ENCODE data around the gene ARHGEF11.
"Not testable (repeated sequence)": the region's sequence is repeated elsewhere in the genome, so short reads cannot be mapped to it uniquely, and the experiment has no call there.

The ARHGEF11 gene

DNA sequence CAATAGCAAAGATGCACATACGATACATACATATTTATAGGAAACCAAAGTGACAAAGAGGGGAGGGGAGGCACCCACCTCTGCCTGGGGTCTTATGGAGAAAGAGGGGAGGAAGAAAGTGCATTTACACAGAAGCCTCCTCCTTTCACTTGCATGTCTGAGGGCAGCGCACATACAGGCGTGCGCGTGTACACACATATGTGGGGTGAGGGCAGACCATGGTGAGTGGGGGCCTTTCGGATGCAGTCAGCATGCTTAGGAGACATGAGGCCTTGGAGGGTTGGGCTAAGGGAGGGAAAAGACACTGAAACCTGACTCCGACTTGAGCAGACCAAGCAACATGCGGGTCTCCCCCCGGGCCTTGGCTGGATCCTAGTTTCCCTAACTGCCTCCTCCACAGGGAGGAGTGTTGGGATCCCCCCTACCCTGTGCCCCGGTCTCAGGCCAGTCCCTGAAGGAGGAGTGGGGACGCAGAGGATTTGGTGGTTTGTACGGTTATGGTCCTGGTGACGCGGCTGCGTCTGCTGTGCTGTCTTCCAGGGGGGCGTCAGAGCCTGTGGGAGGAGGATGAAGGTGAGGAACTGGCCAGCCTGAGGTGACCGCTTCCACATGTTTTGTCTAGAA lies 109.9 kb downstream of the ARHGEF11 start:
- FAIRE-seq (no peak), DNase-seq (ENCODE audit: extremely low spot score, insufficient read length, low read depth) (no peak)

DNA sequence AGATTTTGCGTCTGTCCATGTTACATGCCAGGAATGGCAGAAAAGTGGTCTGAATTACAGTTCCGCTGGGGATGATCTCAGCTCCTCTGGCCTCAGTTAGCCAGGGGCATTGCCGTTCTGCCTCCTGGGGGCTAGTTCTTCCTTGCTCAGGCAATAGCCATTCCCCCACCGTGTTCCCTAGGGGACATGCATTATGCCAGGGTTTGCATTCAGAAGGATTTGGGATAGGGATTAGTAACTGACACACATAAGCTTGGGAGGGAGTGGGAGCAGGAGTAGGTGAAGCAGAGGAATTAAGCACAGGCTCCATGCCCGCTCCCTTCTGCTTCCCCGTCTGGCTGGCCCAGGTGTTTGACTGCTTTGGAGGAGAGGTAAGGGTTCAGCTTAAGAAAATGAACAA lies 112.4 kb downstream of the ARHGEF11 start:
- no peak for FAIRE-seq
- no peak for DNase-seq (ENCODE audit: extremely low spot score, insufficient read length, low read depth)

DNA sequence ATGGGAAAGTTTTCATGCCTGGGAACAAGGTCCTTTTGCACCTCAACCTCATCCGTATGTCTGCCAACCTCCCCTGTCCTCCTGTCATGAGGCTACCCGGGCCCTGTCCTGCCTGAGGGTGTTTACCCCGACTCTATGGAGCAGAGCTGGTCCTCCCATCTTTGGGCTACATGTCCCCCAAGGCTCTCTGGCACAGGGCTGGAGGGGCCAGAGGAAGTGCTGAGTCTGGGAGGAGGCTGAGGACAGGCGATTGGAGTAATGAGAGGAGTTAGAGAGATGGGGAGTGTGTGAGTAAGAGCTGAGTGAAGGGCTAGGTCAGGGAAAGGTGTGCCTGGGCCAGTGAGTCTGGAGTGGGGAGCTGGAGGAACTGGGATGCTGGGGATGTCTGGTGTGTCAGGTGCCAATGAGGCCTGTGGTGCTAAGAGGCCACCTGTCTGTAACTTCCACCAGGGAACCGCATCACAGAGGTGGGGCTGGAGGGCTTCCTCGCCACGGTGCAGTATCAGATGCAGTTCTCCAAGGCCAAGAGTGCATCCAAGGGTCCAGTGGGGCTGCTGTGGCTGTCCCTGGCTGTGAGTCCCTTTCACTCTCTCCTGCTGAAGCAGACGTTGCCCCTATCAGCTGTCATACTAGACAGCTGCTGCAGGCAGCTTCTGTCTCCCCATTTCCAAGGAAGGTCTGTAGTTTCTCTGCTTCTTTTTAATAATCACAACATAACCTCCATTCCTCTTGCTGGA lies 113.4 kb downstream of the ARHGEF11 start:
- DNase-seq (ENCODE audit: extremely low spot score, insufficient read length, low read depth) (no peak), FAIRE-seq (no peak)

DNA sequence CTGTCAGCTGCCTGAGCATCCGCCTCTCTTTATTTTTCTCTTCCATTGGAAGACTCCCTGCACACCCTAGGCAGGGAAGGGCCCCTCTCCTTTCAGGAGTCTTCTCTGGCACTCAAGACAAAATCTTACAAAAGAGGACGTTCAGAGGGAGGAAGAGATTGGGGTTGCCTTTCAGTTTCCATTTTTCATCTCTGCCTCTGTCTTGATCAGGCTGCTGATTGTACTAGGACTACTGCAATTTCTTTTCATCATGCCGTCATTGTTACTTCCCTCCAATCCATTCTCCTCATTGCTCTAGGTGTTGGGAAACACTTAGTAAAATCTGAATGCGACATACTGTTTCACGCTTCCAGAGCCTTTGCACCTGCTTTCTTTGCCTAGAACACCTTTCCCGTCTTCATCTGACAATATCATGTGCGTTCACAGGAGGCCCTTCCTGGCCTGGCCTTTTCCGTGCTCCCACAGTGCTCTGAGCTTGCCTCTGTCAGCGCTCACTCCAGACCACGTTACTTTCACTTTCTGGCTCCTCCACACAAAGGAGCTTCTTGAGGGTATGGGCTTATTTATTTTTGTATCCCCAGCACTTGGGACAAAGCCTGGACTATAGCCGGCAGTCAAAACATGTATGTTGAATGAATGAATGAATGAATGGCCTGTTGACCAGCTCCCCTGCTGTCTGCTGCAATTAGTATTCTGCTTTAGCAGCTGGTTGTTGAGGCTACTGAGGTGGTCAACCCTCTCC lies 114.2 kb downstream of the ARHGEF11 start:
- FAIRE-seq (no peak), DNase-seq (ENCODE audit: extremely low spot score, insufficient read length, low read depth) (no peak)

DNA sequence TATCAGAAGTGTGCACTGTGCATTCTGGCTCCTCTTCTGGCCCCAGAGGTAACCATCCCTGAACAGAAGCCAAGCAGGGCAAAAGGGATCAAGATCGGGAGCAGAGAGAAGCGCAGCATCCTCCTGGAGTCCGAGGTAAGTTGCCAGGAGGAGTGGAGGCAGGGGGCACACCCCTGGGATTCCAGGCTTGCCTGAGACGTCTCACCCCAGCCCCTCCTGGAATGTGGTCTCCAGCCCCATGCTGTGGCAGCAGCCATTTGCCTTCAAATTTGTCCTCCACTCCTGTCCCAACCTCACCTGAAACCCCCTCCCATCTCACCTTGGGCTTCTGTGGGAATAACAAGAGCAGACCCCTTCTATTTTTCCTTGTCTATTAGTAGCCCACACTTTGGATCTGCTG lies 115.1 kb downstream of the ARHGEF11 start:
- DNase-seq (ENCODE audit: extremely low spot score, insufficient read length, low read depth) (no peak), FAIRE-seq (no peak)

DNA sequence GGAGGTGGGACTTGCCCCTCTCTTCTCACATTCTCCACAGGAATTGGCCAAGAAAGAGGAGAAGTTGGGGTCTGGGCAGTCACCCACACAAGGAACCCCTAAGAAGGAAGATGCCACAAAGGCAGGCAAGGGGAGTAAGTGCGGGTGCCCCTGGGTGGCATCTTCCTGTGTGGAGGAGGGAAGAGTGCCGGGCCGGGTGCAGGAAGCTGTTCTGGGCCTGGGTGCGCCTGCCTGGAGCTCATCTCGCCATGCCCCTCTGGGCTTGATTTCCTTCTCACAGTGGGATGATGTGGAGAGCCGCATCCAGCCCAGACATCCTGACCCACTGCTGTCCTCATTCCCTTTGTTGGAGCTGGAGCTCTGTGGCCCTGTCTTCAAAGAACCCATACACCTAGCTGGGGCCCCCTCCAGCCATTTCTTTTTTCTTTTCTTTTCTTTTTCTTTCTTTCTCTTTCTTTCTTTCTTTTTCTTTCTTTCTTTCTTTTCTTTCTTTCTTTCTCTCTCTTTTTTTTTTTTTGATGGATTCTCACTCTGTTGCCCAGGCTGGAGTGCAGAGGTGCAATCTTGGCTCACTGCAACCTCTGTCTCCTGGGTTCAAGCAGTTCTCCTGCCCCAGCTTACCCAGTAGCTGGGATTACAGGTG lies 115.8 kb downstream of the ARHGEF11 start:
- DNase-seq (ENCODE audit: extremely low spot score, insufficient read length, low read depth) (no peak), FAIRE-seq (no peak)

DNA sequence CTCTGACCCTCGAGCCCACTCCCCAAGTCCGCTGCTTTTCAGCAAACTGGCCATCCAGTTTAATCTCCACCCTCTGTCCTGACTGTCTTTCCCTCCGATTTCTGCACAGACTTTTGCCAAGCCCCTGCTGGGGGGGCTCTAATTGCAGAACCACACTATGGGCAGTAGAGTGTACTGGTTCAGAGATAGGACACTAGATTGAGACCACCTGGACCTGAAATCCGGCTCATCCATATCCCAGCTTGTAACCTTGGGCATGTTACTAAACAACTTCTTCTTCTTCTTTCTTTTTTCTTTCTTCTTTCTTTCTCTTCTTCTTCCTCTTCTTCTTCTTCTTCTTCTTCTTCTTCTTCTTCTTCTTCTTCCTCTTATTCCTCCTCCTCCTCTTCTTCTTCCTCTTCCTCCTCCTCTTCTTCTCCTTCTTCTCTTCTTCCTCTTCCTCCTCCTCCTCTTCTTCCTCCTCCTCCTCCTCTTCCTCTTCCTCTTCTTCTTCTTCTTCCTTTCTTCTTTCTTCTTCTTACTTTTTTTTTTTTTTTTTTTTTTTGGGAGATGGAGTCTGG lies 117.4 kb downstream of the ARHGEF11 start:
- DNase-seq (ENCODE audit: extremely low spot score, insufficient read length, low read depth) (no peak), FAIRE-seq (no peak)

DNA sequence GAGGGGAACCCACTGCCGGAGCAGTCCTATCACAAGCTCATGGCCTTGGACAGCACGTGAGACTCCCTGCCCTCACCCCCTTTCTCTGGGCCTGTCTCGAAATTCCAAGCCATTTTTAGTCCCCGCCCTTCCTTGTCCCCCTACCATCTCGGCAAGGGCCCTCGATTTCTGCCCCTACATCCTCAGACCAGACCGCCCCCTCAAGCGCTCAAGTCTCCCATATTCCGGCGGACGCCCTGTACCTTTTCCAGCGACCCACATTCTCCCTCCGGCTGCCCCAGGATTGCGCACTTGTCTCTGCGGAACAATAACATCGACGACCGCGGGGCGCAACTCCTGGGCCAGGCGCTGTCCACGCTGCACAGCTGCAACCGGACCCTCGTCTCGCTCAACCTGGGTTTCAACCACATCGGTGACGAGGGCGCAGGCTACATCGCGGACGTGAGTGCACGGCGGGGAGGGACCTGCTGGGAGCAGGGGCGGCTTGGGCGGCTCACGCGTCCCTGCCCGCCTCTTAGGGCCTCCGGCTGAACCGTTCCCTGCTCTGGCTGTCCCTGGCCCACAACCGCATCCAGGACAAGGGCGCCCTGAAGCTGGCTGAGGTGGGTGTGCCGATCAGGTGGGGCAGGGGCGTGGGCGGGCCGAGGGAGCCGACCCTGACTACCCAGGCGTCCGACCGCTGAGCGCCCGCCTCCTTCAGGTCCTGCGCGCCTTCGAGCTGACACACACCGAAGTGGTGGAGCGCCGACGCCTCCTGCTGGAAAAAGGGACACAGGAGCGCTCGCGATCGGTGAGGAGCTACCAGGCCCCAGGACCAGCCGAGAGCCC lies 118.1 kb downstream of the ARHGEF11 start:
- DNase-seq (ENCODE audit: extremely low spot score, insufficient read length, low read depth) (peak; percentile 40), FAIRE-seq (no peak)

DNA sequence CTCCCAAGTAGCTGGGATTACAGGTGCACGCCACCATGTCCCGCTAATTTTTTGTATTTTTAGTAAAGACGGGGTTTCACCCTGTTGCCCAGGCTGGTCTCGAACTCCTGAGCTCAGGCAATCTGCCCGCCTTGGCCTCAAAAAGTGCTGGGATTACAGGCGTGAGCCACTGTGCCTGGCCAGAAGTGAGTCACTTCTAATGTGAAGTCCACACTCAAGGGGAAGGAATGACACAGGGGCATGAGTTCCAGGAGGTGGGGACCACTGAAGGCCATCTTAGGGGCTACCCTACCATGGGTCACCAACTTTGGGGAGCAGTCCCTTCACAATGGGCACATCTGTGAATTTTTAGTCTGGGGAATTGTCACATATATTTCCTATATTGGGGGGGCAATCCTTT lies 118.8 kb downstream of the ARHGEF11 start:
- not testable (repeated sequence) for DNase-seq (ENCODE audit: extremely low spot score, insufficient read length, low read depth); FAIRE-seq

DNA sequence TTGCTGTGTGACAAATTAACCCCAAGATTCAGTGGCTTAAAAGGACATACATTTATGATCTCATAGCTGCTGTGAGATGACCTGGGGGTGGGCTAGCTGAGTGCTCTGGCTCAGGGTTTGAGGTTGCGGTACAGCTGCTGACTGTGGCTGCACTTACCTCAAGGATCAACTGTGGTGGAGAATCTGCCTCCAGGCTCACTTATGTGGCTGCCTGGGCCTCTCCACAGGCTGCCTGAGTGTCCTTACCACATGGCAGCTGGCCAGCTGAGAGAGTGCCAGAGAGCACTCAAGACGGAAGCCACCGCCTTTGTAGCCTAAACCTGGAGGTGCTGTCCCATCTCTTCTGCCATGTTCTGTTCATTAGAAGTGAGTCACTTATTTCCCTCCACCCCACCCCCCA lies 119.4 kb downstream of the ARHGEF11 start:
- no peak for FAIRE-seq
- no peak for DNase-seq (ENCODE audit: extremely low spot score, insufficient read length, low read depth)

DNA sequence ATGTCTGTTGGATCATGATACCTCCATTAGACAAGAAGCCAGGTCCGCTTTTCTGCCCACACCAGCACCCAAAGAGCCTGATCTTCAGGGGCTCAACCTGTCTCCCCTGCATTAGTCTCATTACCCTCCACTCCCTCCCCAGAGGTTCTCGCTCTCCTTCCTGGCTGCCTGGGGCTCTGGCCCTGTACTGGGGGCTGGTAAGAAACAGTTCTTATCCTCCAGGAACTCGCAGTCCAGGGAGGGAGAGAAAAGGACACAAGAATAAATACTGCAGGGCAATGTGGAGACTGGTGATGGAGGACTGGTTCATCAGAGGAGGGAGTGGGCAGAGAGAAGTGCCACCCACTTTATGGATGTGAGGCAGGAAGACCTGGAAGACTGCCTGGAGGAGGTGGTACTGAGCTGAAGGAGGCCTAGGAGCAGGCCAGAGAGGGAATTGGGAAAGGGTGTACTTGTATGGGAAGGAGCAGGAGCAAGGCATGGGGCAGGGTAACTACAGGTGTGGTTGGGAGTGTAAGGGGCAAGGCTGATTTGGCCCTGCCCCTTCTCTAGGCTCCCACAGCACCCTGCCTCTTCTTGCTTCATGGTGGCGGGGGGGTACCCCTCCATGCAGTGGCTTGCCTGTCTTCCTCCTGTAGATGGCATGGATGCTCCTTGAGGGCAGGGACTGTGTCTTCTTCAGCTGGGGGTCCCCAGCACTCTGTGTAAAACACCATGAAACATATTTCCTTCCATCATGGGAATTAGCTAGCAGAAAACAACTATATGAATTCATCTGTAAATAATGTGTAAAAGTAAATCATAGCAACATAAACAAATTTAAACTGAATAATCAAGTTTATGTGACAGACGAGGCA lies 120.2 kb downstream of the ARHGEF11 start:
- DNase-seq (ENCODE audit: extremely low spot score, insufficient read length, low read depth) = no peak
- no peak for FAIRE-seq

DNA sequence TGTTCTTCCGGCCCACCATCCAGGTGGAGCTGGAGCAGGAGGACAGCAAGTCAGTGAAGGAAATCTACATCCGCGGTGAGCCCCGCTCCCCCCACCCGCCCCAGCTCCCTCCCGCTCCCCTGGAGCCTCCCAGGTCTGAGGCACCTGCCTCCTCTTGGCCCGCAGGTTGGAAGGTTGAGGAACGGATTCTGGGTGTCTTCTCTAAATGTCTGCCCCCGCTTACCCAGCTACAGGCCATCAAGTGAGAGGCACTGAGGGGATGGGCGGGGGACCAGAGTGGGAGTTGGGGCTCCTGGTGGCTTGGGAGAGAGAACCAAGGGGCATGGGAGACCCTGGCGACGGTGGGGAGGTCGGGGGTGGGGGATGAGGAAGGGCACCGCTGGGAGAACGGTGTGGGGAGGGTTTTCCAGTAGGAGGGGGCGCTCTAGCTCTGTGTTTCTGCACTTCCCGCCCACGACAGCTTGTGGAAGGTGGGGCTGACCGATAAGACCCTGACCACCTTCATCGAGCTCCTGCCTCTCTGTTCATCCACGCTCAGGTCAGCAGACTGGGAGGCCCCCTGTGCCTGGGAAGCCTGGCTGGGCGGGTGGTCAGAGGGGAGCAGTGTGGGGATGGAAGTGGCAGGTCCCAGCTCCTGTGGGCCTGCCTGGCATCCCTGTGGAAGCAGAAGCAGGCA lies 120.9 kb downstream of the ARHGEF11 start:
- FAIRE-seq = no peak
- no peak for DNase-seq (ENCODE audit: extremely low spot score, insufficient read length, low read depth)

DNA sequence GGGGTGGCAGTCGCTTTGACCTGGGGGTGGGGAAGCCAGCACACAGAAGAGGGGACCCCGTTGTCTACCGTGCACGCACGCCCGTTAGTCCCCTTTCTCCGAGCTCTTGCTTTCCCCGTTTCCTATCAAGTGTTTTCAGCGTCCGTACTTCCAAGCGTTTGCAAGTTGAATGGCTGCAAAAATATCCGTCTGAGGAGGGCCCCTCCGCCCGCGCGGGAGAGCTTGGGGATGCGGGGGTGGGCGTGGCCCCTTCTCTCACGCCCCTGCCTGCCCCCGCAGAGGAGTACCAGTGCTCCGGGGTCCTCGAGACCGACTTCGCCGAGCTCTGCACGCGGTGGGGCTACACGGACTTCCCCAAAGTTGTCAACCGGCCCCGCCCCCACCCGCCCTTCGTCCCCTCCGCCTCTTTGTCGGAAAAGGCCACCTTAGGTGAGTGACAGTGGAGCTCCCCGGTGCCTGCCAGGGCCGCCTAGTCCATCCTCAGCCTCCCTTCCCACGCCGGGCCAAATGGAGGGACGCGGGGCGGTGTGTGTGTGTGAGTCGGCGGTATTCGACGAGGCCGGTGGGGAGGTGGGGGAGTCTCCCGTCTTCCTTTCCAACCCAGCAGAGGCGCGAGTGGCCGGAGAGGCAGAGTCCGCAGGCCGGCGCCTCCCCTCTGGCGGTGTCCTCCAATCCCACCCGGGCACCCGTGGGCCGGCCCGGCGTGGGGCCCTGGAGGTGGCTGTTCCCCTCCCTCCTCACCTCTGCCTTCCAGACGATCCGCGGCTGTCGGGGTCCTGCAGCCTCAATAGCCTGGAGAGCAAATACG lies 121.7 kb downstream of the ARHGEF11 start:
- no peak for DNase-seq (ENCODE audit: extremely low spot score, insufficient read length, low read depth)
- no peak for FAIRE-seq

DNA sequence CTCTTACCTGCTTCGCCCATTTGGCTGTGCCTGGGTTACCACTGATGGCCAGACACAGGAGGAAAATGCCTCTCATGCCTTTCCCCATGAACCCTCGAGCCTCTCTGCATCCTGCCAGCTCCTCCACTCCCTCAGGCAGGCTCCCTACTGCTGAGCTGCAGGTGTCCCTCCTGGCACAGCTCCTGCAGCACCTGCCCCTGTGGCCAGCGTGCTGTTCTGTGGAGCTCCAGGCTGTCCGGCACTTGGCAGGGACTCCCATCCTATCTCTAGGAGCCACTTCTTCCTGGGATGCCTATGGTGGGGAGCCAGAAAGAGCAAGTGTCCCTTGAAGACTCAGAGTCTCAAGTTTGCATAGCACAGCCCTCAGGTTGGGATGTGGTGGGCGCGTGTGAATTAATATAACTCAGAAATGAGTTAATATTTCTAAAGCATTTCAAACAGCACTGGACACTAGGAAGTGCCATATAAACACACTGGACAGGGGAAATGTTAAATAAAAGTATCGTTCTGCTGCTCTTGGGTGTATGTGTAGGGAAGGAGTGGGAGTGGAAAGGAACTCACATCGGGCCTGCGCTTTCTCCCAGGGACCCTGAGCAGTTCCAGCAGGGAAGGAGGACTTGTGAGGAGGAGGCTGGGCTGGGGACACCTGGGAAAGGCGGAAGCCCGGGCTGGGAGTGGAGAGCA lies 122.4 kb downstream of the ARHGEF11 start:
- DNase-seq (ENCODE audit: extremely low spot score, insufficient read length, low read depth) = no peak
- no peak for FAIRE-seq

DNA sequence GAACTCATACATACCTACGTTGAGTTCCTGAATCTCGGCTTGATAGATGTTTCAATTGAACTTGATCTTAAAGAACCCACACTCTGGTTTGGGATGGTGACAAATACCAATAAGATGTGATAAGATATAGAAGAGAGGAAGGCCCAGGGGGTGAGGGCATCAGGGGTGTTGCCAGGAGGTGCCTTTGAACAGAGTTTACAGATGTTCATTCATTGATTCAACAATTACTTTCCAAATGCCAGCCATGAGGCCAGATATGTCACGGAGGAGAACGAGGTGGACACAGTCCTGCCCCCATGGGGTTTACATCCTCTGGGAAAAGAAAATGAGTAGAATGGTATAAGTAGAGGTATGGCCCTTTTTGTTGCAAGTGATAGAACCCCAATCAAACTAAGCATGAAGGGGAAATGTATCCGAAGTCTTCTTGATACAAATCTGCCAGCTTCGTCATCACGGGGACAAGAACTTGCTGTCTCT lies 124.5 kb downstream of the ARHGEF11 start:
- DNase-seq (ENCODE audit: extremely low spot score, insufficient read length, low read depth) (no peak), FAIRE-seq (no peak)

DNA sequence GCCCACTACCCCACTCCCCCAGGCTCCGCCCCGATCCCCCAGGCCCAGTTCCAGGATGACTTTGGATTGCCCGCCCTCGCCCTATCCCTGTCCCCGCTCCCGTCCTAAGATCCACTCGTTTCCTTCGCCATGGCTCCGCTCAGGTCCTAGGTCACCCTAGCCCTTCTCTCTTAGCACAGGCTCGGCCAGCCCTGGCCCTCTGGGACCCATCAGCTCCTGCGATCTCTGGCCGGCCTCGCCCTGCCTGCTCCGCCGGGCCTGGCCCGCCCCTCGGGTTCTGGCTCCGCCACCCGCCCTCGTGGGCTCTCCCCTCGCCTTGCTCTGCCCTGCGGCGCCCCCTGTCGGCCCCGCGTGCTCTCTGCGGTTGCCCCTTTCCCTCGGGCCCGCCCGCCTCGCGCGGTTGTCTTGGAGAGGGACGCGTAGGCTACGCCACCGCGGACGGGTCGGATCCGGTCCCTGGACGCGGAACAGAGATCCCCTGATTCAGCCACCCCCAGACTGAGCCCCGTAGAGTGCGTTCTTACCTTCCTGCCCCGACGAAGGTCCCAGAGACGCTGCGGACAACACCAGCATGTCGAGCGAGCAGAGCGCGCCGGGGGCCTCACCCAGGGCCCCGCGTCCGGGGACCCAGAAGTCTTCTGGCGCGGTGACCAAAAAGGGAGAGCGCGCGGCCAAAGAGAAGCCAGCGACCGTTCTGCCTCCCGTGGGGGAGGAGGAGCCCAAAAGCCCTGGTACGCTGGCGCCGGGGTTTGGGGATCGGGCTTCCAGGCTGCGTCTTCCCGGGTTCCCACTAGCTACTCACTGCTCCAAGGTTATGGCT lies 125.1 kb downstream of the ARHGEF11 start, which contains the start of gene LRRC71:
Gene LRRC71 (plus strand): TSS at position 400 of the 820 bp plus-strand sequence. CDS start 172 bp downstream, at position 572.
- DNase-seq (ENCODE audit: extremely low spot score, insufficient read length, low read depth) = no peak
- no peak for FAIRE-seq
